Measurements from ENCODE around the gene SPEF1. TPM values are rescaled to one million over a fixed set of nuclear protein-coding genes. Genes with fewer than 3 reads are reported as not detected.

Gene SPEF1
- total and polyA plus RNA-seq, 12 donors, result 0.07 to 0.47 (median 0.23) TPM; not detected in 4

GRCh38 chr20:3777716-3778629, 3.3 kb downstream of the SPEF1 start:
- ATAC-seq, result peak; percentile 57 to 76 (median 65)
- TF ChIP-seq, protein P1, sequence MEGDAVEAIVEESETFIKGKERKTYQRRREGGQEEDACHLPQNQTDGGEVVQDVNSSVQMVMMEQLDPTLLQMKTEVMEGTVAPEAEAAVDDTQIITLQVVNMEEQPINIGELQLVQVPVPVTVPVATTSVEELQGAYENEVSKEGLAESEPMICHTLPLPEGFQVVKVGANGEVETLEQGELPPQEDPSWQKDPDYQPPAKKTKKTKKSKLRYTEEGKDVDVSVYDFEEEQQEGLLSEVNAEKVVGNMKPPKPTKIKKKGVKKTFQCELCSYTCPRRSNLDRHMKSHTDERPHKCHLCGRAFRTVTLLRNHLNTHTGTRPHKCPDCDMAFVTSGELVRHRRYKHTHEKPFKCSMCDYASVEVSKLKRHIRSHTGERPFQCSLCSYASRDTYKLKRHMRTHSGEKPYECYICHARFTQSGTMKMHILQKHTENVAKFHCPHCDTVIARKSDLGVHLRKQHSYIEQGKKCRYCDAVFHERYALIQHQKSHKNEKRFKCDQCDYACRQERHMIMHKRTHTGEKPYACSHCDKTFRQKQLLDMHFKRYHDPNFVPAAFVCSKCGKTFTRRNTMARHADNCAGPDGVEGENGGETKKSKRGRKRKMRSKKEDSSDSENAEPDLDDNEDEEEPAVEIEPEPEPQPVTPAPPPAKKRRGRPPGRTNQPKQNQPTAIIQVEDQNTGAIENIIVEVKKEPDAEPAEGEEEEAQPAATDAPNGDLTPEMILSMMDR (IDR thresholded peaks at IDR 0.05), result peak in 1 of 9 donors; percentile 30

GRCh38 chr20:3777381-3777715, 3.9 kb downstream of the SPEF1 start:
- H3K36me3 ChIP-seq, result peaks cover 0 to 3% (median 0%) of the 10 kb centered on the region in 9 donors
- TF ChIP-seq, protein P1 (IDR thresholded peaks at IDR 0.05), result no peak
- peak overlapping the region; percentile 30 to 63 (median 58) for H3K4me3 ChIP-seq
- DNase-seq, result no peak
- H3K27me3 ChIP-seq, result peaks cover 0 to 17% (median 0%) of the 10 kb centered on the region in 7 donors
- WGBS, 2 donors, result 10 to 13% methylated on average over 16 of the region's 16 CpGs
- H3K9me3 ChIP-seq, result peaks cover 0 to 4% (median 0%) of the 10 kb centered on the region in 11 donors
- H3K4me1 ChIP-seq, result peaks cover 16 to 32% (median 19%) of the 10 kb centered on the region in 9 donors
- intact Hi-C loops (cut with DNase I), result loop anchor here in 1 of 10 donors (10.0 kb wide), 1 partner anchor 103 kb away; no protein-coding TSS in a partner anchor
- peak overlapping the region in 2 of 10 donors; percentile 14 to 32 for H3K27ac ChIP-seq
- ATAC-seq, result peak in 3 of 8 donors; percentile 3 to 6 (median 5)

More at GRCh38 chr20:3777716-3778629, 3.3 kb downstream of the SPEF1 start:
- intact Hi-C loops (cut with DNase I), result loop anchor here in 1 of 10 donors (10.0 kb wide), 1 partner anchor 103 kb away; no protein-coding TSS in a partner anchor
- DNase-seq, result peak; percentile 65 to 74
- Histone ChIP-seq H3K27ac (peak overlapping the region in 3 of 10 donors; percentile 14 to 32 (median 22)), H3K36me3 (peaks cover 0 to 3% (median 0%) of the 10 kb centered on the region in 9 donors), H3K27me3 (peaks cover 0 to 17% (median 0%) of the 10 kb centered on the region in 7 donors), H3K9me3 (peaks cover 0 to 4% (median 0%) of the 10 kb centered on the region in 11 donors), H3K4me1 (peaks cover 16 to 32% (median 19%) of the 10 kb centered on the region in 9 donors), H3K4me3 (peak overlapping the region; percentile 30 to 63 (median 58))
- 3 to 5% methylated on average over 70 of the region's 70 CpGs for WGBS, 2 donors

- intact Hi-C loops (cut with DNase I), result loop anchor here in 1 of 10 donors (10.0 kb wide), 1 partner anchor 101 kb away; no protein-coding TSS in a partner anchor
- DNase-seq (no peak), ATAC-seq (no peak)
- peaks cover 0 to 4% (median 0%) of the 10 kb centered on the region in 11 donors for H3K9me3 ChIP-seq
- H3K4me1 ChIP-seq, result peaks cover 9 to 21% (median 13%) of the 10 kb centered on the region in 9 donors
- no peak overlapping the region for H3K27ac ChIP-seq
- peaks cover 0 to 17% (median 0%) of the 10 kb centered on the region in 7 donors for H3K27me3 ChIP-seq
- H3K4me3 ChIP-seq, result no peak overlapping the region
- TF ChIP-seq, protein P1 (IDR thresholded peaks at IDR 0.05), result no peak
- no peaks in the 10 kb centered on the region for H3K36me3 ChIP-seq
- WGBS, 2 donors, result 89 to 93% methylated on average over 4 of the region's 4 CpGs
Observed at GRCh38 chr20:3775457-3776108, 5.7 kb downstream of the SPEF1 start.

GRCh38 chr20:3771552-3772058, 9.6 kb downstream of the SPEF1 start:
- ATAC-seq (no peak), DNase-seq (no peak)
- intact Hi-C loops (cut with DNase I), result loop anchor here in 1 of 10 donors (10.0 kb wide), 1 partner anchor 97 kb away; no protein-coding TSS in a partner anchor
- H3K27me3 ChIP-seq, result no peaks in the 10 kb centered on the region
- H3K27ac ChIP-seq, result no peak overlapping the region
- 82 to 91% methylated on average over 7 of the region's 7 CpGs for WGBS, 2 donors
- H3K4me1 ChIP-seq, result peaks cover 7 to 22% (median 18%) of the 10 kb centered on the region in 9 donors
- H3K36me3 ChIP-seq, result no peaks in the 10 kb centered on the region
- H3K9me3 ChIP-seq, result peaks cover 0 to 4% (median 0%) of the 10 kb centered on the region in 11 donors
- H3K4me3 ChIP-seq, result no peak overlapping the region
- TF ChIP-seq, protein P1 (IDR thresholded peaks at IDR 0.05), result no peak

Data from heart right ventricle (tissue), 16 donors.